Measurements from ENCODE around the gene MYO1E. TPM values are rescaled to one million over a fixed set of nuclear protein-coding genes. Genes with fewer than 3 reads are reported as not detected.

The MYO1E gene
- 126 TPM for polyA plus RNA-seq
- long read RNA-seq, donor 1: 0 reads
- long read RNA-seq, donor 2, full-length matches to known transcripts: 2 of 49 reads
- long read RNA-seq, donor 2, partial matches to known transcripts: 47 of 49 reads
- long read RNA-seq, donor 2, other reads (novel, unspliced or antisense): 0 of 49 reads
- long read RNA-seq, donor 3: 0 reads
- long read RNA-seq, donor 4, full-length matches to known transcripts: 1 of 1 reads
- long read RNA-seq, donor 4, partial matches to known transcripts: 0 of 1 reads
- long read RNA-seq, donor 4, other reads (novel, unspliced or antisense): 0 of 1 reads
- long read RNA-seq, donor 5, partial matches to known transcripts: 24 of 24 reads
- long read RNA-seq, donor 5, other reads (novel, unspliced or antisense): 0 of 24 reads
- long read RNA-seq, donor 6, full-length matches to known transcripts: 2 of 54 reads
- long read RNA-seq, donor 6, partial matches to known transcripts: 52 of 54 reads
- long read RNA-seq, donor 6, other reads (novel, unspliced or antisense): 0 of 54 reads
- long read RNA-seq, donor 7: 0 reads
- long read RNA-seq, donor 8, full-length matches to known transcripts: 2 of 2 reads
- long read RNA-seq, donor 8, partial matches to known transcripts: 0 of 2 reads
- long read RNA-seq, donor 8, other reads (novel, unspliced or antisense): 0 of 2 reads
- long read RNA-seq, donor 9, partial matches to known transcripts: 0 of 1 reads
- long read RNA-seq, donor 9, other reads (novel, unspliced or antisense): 0 of 1 reads
- long read RNA-seq, donor 10, full-length matches to known transcripts: 4 of 4 reads
- long read RNA-seq, donor 10, partial matches to known transcripts: 0 of 4 reads
- long read RNA-seq, donor 10, other reads (novel, unspliced or antisense): 0 of 4 reads
- long read RNA-seq, donor 11, full-length matches to known transcripts: 1 of 32 reads
- long read RNA-seq, donor 11, partial matches to known transcripts: 31 of 32 reads
- long read RNA-seq, donor 11, other reads (novel, unspliced or antisense): 0 of 32 reads

DNA sequence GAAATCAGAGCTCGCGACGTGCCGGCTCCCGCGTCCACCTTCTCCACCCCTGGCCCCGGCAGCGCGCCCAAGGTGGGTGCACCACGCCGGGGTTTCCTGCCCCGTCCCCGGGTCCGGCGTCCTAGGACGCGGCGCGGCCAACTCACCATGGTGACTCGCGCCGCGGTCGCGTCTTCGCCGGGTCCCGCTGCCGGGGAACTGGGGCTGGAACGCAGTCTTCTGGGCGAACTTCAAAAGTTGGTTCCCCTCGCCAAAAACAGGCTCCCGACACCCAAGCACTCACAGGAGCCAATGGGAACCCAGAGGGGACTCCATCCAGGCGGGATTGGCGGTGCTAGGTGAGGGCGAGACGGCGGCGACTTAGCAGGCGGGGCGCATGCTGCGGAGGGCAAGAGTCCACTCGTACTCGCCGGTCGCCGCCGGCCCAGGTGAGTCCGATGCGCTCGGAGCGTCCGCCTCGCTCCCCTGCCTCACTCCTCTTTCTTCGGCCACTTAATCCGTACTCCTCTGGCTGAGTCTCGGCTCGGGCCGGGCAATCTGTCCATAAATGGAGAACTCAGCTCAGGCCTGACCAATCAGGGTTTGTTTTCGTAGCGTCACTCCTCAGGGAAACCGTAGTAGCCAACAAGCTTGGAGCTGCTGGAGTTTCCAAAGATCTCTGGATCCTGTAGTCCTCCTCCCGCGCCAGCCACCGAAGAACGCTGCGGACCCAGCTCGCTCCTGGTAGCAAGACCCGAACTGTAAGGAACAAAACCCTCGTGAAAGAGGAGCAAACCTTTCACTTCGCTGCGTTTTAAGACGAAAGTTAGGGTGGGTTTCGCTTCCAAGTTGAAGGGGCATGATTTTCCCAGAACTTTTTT, at the start of gene MYO1E:
TSS of gene MYO1E (minus strand) at position 520 of the 860 bp plus-strand sequence. CDS start at position 149, 371 bp downstream.
- peak; percentile 94 to 98 for DNase-seq
- peak within 1 kb of the TSS; percentile 96 for H3K27ac ChIP-seq (ENCODE audit: low read length)
- no peaks in the 10 kb centered on the region for H3K9me3 ChIP-seq (ENCODE audit: control insufficient read depth, low read depth, low read length)
- H3K27me3 ChIP-seq (ENCODE audit: control insufficient read depth, insufficient read depth, low read length): no peaks in the 10 kb centered on the region
- no CpG with 5 or more reads among the region's 74 CpGs for WGBS (ENCODE audit: insufficient coverage, low lambda C conversion rate)
- peak within 1 kb of the TSS; percentile 95 for H3K4me3 ChIP-seq (ENCODE audit: low read length)
- H3K36me3 ChIP-seq (ENCODE audit: control insufficient read depth, insufficient read depth, low read length): no peaks in the 10 kb centered on the region
- H3K4me1 ChIP-seq (ENCODE audit: control insufficient read depth, insufficient read depth, low read length): no peaks in the 10 kb centered on the region

DNA sequence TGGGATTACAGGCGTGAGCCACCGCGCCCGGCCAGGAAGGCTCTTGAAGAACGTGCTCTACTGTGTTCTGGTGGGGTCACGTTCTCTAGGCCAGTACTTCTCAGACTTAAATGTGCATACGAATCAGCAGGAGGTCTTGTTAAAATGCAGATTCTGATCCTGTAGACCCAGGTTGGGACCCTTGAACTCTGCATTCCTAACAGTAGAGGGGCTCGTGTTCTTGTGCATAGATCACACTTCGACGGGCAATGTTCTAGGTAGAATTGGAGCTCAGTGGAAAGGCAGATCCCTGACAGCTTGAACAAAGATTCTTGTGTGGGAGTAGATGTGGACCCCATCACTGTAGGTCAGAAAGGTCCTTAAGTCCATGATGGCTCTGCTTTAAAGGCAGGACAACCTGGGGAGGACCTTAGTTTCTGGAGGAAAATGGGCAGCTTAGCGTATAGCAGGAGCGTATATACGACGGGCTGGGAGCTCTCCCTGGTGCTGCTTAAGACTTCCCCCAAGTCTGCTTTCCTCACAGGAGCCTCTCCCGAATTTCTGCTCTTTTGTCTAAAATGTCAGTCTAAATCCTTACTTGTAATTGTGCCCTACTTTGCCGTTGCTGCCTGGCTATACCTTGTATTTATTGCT, 48.4 kb upstream of the MYO1E start:
- Histone ChIP-seq H3K36me3 (ENCODE audit: control insufficient read depth, insufficient read depth, low read length) (no peaks in the 10 kb centered on the region), H3K27me3 (ENCODE audit: control insufficient read depth, insufficient read depth, low read length) (peaks cover 10% of the 10 kb centered on the region), H3K4me1 (ENCODE audit: control insufficient read depth, insufficient read depth, low read length) (no peaks in the 10 kb centered on the region), H3K9me3 (ENCODE audit: control insufficient read depth, low read depth, low read length) (no peaks in the 10 kb centered on the region), H3K4me3 (ENCODE audit: low read length) (no peak overlapping the region), H3K27ac (ENCODE audit: low read length) (no peak overlapping the region)
- WGBS (ENCODE audit: insufficient coverage, low lambda C conversion rate): 25% methylated on average over 7 of the region's 16 CpGs
- peak in 1 of 2 donors; percentile 26 for DNase-seq

GRCh38 chr15:59420108-59420507, 47.4 kb upstream of the MYO1E start:
- no peaks in the 10 kb centered on the region for H3K4me1 ChIP-seq (ENCODE audit: control insufficient read depth, insufficient read depth, low read length)
- H3K27me3 ChIP-seq (ENCODE audit: control insufficient read depth, insufficient read depth, low read length): peaks cover 10% of the 10 kb centered on the region
- H3K4me3 ChIP-seq (ENCODE audit: low read length): no peak overlapping the region
- no peak overlapping the region for H3K27ac ChIP-seq (ENCODE audit: low read length)
- no peaks in the 10 kb centered on the region for H3K9me3 ChIP-seq (ENCODE audit: control insufficient read depth, low read depth, low read length)
- no peaks in the 10 kb centered on the region for H3K36me3 ChIP-seq (ENCODE audit: control insufficient read depth, insufficient read depth, low read length)
- DNase-seq: no peak
- WGBS (ENCODE audit: insufficient coverage, low lambda C conversion rate): no CpG with 5 or more reads among the region's 3 CpGs

- DNase-seq: no peak
- no peak overlapping the region for H3K4me3 ChIP-seq (ENCODE audit: low read length)
- H3K4me1 ChIP-seq (ENCODE audit: control insufficient read depth, insufficient read depth, low read length): no peaks in the 10 kb centered on the region
- H3K36me3 ChIP-seq (ENCODE audit: control insufficient read depth, insufficient read depth, low read length): no peaks in the 10 kb centered on the region
- H3K27ac ChIP-seq (ENCODE audit: low read length): no peak overlapping the region
- H3K27me3 ChIP-seq (ENCODE audit: control insufficient read depth, insufficient read depth, low read length): peaks cover 10% of the 10 kb centered on the region
- WGBS (ENCODE audit: insufficient coverage, low lambda C conversion rate): 67% methylated on average over 1 of the region's 1 CpG
- no peaks in the 10 kb centered on the region for H3K9me3 ChIP-seq (ENCODE audit: control insufficient read depth, low read depth, low read length)
These were observed 46.5 kb upstream of the MYO1E start for GRCh38 chr15:59419170-59419569.

DNA sequence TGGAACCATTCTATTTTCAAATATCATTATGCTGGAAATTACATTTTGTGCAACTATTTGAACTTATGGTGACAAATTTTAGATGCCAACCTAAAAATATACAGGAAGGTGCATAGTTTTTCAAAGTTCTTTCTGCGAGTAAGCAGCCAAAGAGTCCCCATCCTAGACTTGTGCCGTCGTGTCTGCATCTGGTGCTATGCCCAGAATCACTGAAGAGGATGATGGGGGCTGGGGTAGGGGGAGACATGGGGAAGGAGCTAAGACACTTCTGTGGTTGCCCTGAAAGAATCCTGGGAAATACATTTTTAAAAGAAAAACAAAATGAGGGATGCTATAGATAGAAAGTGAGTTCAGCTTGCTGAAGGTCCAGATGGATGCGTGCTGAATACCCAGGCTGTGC, 44.1 kb upstream of the MYO1E start:
- Histone ChIP-seq H3K27me3 (ENCODE audit: control insufficient read depth, insufficient read depth, low read length) (peaks cover 6% of the 10 kb centered on the region), H3K27ac (ENCODE audit: low read length) (no peak overlapping the region), H3K4me1 (ENCODE audit: control insufficient read depth, insufficient read depth, low read length) (no peaks in the 10 kb centered on the region), H3K36me3 (ENCODE audit: control insufficient read depth, insufficient read depth, low read length) (no peaks in the 10 kb centered on the region), H3K9me3 (ENCODE audit: control insufficient read depth, low read depth, low read length) (no peaks in the 10 kb centered on the region), H3K4me3 (ENCODE audit: low read length) (no peak overlapping the region)
- no CpG with 5 or more reads among the region's 4 CpGs for WGBS (ENCODE audit: insufficient coverage, low lambda C conversion rate)
- no peak for DNase-seq

GRCh38 chr15:59413577-59413976, 40.9 kb upstream of the MYO1E start:
- peaks cover 12% of the 10 kb centered on the region for H3K4me1 ChIP-seq (ENCODE audit: control insufficient read depth, insufficient read depth, low read length)
- H3K4me3 ChIP-seq (ENCODE audit: low read length): no peak overlapping the region
- no peaks in the 10 kb centered on the region for H3K36me3 ChIP-seq (ENCODE audit: control insufficient read depth, insufficient read depth, low read length)
- H3K27ac ChIP-seq (ENCODE audit: low read length): no peak overlapping the region
- H3K9me3 ChIP-seq (ENCODE audit: control insufficient read depth, low read depth, low read length): no peaks in the 10 kb centered on the region
- no CpG with 5 or more reads among the region's 2 CpGs for WGBS (ENCODE audit: insufficient coverage, low lambda C conversion rate)
- no peak for DNase-seq
- H3K27me3 ChIP-seq (ENCODE audit: control insufficient read depth, insufficient read depth, low read length): no peaks in the 10 kb centered on the region

GRCh38 chr15:59410391-59410896, 37.8 kb upstream of the MYO1E start:
- peak overlapping the region; percentile 71 for H3K27ac ChIP-seq (ENCODE audit: low read length)
- DNase-seq: peak; percentile 67 to 82
- WGBS (ENCODE audit: insufficient coverage, low lambda C conversion rate): 0% methylated on average over 1 of the region's 2 CpGs
- no peaks in the 10 kb centered on the region for H3K36me3 ChIP-seq (ENCODE audit: control insufficient read depth, insufficient read depth, low read length)
- H3K27me3 ChIP-seq (ENCODE audit: control insufficient read depth, insufficient read depth, low read length): no peaks in the 10 kb centered on the region
- H3K4me3 ChIP-seq (ENCODE audit: low read length): no peak overlapping the region
- no peaks in the 10 kb centered on the region for H3K9me3 ChIP-seq (ENCODE audit: control insufficient read depth, low read depth, low read length)
- H3K4me1 ChIP-seq (ENCODE audit: control insufficient read depth, insufficient read depth, low read length): peaks cover 12% of the 10 kb centered on the region

DNA sequence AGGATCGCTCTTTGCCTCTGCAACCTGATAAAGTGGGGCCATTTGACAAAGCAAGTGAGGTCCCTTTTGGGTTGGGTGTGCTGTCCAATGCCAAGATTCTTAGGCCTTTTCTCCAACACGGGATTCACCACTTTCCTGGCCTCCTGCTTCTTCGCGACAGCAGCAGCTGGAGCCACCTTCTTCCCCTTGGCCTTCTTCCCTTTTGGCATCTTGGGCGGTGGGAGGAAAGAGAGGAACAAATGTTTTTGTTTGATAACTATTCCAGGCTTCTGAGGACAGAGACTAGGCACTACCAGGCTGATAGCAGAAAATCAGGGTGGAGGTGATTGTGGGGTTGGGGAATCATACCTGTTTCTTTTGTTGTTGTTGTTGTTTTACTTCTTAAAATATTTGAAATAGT, 35.3 kb upstream of the MYO1E start:
- WGBS (ENCODE audit: insufficient coverage, low lambda C conversion rate): no CpG with 5 or more reads among the region's 5 CpGs
- no peak for DNase-seq
- H3K36me3 ChIP-seq (ENCODE audit: control insufficient read depth, insufficient read depth, low read length): no peaks in the 10 kb centered on the region

DNA sequence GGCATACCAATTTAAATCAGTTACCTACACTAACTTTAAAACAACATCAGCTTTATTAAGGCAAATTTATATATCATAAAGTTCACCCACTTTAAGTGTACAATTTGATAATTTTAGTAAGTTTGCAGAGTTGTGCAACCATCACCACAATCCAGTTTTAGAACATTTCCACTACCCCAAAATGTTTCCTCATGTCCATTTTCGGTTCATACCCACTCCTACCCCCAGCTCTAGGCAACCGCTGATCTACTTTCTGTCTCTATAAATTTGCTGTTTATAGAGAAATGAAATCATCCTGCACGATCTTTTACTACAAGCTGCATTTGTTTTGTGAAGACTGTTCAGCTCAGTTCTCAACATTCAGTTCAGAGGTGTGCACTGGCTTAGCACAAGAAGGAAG, 33.8 kb upstream of the MYO1E start:
- 90% methylated on average over 2 of the region's 3 CpGs for WGBS (ENCODE audit: insufficient coverage, low lambda C conversion rate)
- Histone ChIP-seq H3K27me3 (ENCODE audit: control insufficient read depth, insufficient read depth, low read length) (no peaks in the 10 kb centered on the region), H3K9me3 (ENCODE audit: control insufficient read depth, low read depth, low read length) (no peaks in the 10 kb centered on the region), H3K4me1 (ENCODE audit: control insufficient read depth, insufficient read depth, low read length) (peaks cover 12% of the 10 kb centered on the region), H3K36me3 (ENCODE audit: control insufficient read depth, insufficient read depth, low read length) (no peaks in the 10 kb centered on the region), H3K27ac (ENCODE audit: low read length) (no peak overlapping the region), H3K4me3 (ENCODE audit: low read length) (no peak overlapping the region)
- DNase-seq: no peak

More for the DNA sequence above, 35.3 kb upstream of the MYO1E start:
- Histone ChIP-seq H3K4me1 (ENCODE audit: control insufficient read depth, insufficient read depth, low read length) (peaks cover 12% of the 10 kb centered on the region), H3K4me3 (ENCODE audit: low read length) (no peak overlapping the region), H3K9me3 (ENCODE audit: control insufficient read depth, low read depth, low read length) (no peaks in the 10 kb centered on the region), H3K27me3 (ENCODE audit: control insufficient read depth, insufficient read depth, low read length) (no peaks in the 10 kb centered on the region), H3K27ac (ENCODE audit: low read length) (no peak overlapping the region)
